ENCODE measurements around the gene PTPRA. TPM values are rescaled to one million over a fixed set of nuclear protein-coding genes. Genes with fewer than 3 reads are reported as not detected.

The PTPRA gene
- total and polyA plus RNA-seq, 2 of the 8 experiments (the other 6 are each of a cell fraction or from before 2014, with no cell fraction given): 47.7 to 51.3 TPM

DNA sequence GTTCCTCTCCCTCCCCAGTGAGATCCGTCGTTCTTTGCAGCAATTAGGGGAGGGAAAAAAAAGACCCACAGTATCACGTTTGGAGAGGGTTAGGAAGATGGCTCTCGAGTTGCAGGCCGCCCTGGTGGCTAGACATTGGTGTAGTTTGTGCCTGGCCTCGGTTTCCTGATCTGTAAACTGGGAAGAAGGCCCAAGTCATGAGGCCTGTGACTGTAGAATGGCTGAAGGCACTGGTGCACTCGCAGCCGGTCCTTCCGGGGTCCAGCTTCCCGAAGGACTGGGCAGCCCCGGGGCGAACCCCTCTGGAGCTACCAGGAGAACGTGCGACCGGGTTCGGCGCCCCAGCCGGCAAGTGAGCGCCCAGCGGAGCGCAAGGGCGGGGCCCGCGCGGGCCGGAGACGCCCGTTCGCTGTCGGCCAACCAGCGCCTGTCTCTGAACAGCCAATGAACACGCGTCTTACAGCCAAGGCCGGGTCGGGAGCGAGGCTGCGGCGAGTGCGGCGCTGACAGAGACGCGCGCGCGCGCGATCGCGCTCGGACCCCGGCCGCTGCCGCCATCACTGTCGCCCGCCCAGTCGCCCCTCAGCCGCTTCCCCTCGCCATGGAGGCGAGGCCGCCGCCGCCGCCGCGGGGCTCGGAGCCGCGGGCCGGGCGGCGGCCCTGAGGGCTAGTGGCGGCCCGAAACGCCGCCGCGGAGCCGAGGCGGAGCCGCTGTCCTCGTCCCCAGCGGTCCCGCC, at the start of gene PTPRA (continued):
- TF ChIP-seq HDAC2 (IDR thresholded peaks at IDR 0.05; ENCODE audit: borderline replicate concordance in 1 of 2, low read depth in 2 of 2, low read length in 2 of 2) (peak in 1 of 2 experiments; percentile 60; a peak in 1 of 4 replicates), EZH2 (IDR thresholded peaks at IDR 0.05; ENCODE audit: low read depth, low read length, severe bottlenecking) (no peak), SAP30 (IDR thresholded peaks at IDR 0.05; ENCODE audit: insufficient read depth, insufficient replicate concordance, low read length) (no peak), ASH2L (IDR thresholded peaks at IDR 0.05; ENCODE audit: low read length) (peak; percentile 28), TAF1 (IDR thresholded peaks at IDR 0.05; ENCODE audit: low read depth, low read length) (peak; percentile 80), PHF8 (conservative IDR thresholded peaks at IDR 0.05; ENCODE audit: low read depth, low read length) (peak; percentile 89), ZNF274 (IDR thresholded peaks at IDR 0.05; ENCODE audit: borderline replicate concordance, extremely low read depth, low read length) (no peak), CTBP2 (IDR thresholded peaks at IDR 0.05; ENCODE audit: borderline replicate concordance, insufficient read depth, insufficient read length, low read length) (no peak), CBX5 (IDR thresholded peaks at IDR 0.05; ENCODE audit: low read depth, low read length) (no peak), YY1 (IDR thresholded peaks at IDR 0.05; ENCODE audit: low read depth, low read length) (peak; percentile 78), HDAC6 (IDR thresholded peaks at IDR 0.05; ENCODE audit: low read depth, low read length) (no peak), TCF12 (IDR thresholded peaks at IDR 0.05; ENCODE audit: low read depth, low read length) (no peak), CTCF (IDR thresholded peaks at IDR 0.05; ENCODE audit: control extremely low read depth in 1 of 3, insufficient read depth in 1 of 3, low read depth in 1 of 3, low read length in 3 of 3) (no peak), RNF2 (IDR thresholded peaks at IDR 0.05; ENCODE audit: borderline replicate concordance, low read depth, low read length, missing control alignments, poor library complexity, severe bottlenecking) (no peak)
